ENCODE data around the gene NIPAL3.

- TF ChIP-seq, protein P1, sequence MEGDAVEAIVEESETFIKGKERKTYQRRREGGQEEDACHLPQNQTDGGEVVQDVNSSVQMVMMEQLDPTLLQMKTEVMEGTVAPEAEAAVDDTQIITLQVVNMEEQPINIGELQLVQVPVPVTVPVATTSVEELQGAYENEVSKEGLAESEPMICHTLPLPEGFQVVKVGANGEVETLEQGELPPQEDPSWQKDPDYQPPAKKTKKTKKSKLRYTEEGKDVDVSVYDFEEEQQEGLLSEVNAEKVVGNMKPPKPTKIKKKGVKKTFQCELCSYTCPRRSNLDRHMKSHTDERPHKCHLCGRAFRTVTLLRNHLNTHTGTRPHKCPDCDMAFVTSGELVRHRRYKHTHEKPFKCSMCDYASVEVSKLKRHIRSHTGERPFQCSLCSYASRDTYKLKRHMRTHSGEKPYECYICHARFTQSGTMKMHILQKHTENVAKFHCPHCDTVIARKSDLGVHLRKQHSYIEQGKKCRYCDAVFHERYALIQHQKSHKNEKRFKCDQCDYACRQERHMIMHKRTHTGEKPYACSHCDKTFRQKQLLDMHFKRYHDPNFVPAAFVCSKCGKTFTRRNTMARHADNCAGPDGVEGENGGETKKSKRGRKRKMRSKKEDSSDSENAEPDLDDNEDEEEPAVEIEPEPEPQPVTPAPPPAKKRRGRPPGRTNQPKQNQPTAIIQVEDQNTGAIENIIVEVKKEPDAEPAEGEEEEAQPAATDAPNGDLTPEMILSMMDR (IDR thresholded peaks at IDR 0.05) = peak in 1 of 5 experiments; percentile 7
- no peak for TF ChIP-seq POLR2AphosphoS5 (IDR thresholded peaks at IDR 0.05)
- no peak for TF ChIP-seq POLR2A (IDR thresholded peaks at IDR 0.05)
- no peak for TF ChIP-seq EP300 (IDR thresholded peaks at IDR 0.05; ENCODE audit: low read depth)
These were observed 23.0 kb upstream of the NIPAL3 start for GRCh38 chr1:24392604-24392946.
